SU-DHL-6 (cell line): ENCODE results near the gene HACD3.

Experiments used
- H2AFZ ChIP-seq: fragments of 200-600 bp; sonication (generic); 2 replicates; pipeline ENCODE4 v1.6.1; 2014; ENCODE audit warnings: low read depth, mild to moderate bottlenecking, moderate library complexity, mixed read lengths, antibody characterized with exemption, low read length; ENCODE audit not compliant: severe bottlenecking
- H3F3A ChIP-seq: fragments of 200-600 bp; shearing (Covaris generic); 2 replicates; pipeline ENCODE4 v1.6.0; 2016; ENCODE audit warnings: antibody characterized with exemption, mild to moderate bottlenecking; ENCODE audit not compliant: insufficient read depth
- H3K27ac ChIP-seq: fragments of 200-600 bp; sonication (generic); 2 replicates; pipeline ENCODE4 v1.5.1; 2016; ENCODE audit warnings: low read depth, mild to moderate bottlenecking, low read length, moderate library complexity, mixed read lengths
- H3K27me3 ChIP-seq: fragments of 200-600 bp; sonication (generic), shearing (Covaris generic); 2 replicates; pipeline ENCODE4 v1.6.0; 2014; ENCODE audit warnings: mild to moderate bottlenecking, low read length
- H3K36me3 ChIP-seq: fragments of 200-600 bp; sonication (generic); 2 replicates; pipeline ENCODE4 v1.6.1; 2014; ENCODE audit warnings: mild to moderate bottlenecking, low read length, mixed read lengths
- H3K4me2 ChIP-seq: fragments of 300-600, 200-600 bp; shearing (Covaris generic), sonication (generic); 2 replicates; pipeline ENCODE4 v1.6.0; 2014; ENCODE audit warnings: low read length, low read depth, mild to moderate bottlenecking; ENCODE audit not compliant: poor library complexity, severe bottlenecking
- H3K4me3 ChIP-seq: fragments of 200-600 bp; sonication (generic); 2 replicates; pipeline ENCODE4 v1.5.1; 2014; ENCODE audit warnings: antibody characterized with exemption, low read length, mild to moderate bottlenecking, mixed read lengths; ENCODE audit not compliant: insufficient read depth, poor library complexity, severe bottlenecking
- H3K79me2 ChIP-seq: fragments of 200-600 bp; sonication (generic); 2 replicates; pipeline ENCODE4 v1.6.1; 2014; ENCODE audit warnings: mild to moderate bottlenecking, low read length, moderate library complexity; ENCODE audit not compliant: insufficient read depth
- H3K9ac ChIP-seq: fragments of 200-600 bp; sonication (generic); 2 replicates; pipeline ENCODE4 v1.7.0; 2014; ENCODE audit warnings: mild to moderate bottlenecking, low read length
- H3K9me2 ChIP-seq: fragments of 200-600 bp; sonication (generic); replicated peaks from 2 replicates; pipeline ENCODE4 v1.6.1; 2014; ENCODE audit warnings: low read length; ENCODE audit not compliant: insufficient read depth
- H3K9me3 ChIP-seq: fragments of 200-600 bp; sonication (generic); 2 replicates; pipeline ENCODE4 v1.6.1; 2014; ENCODE audit warnings: low read length, mixed read lengths; ENCODE audit not compliant: insufficient read depth
- H4K20me1 ChIP-seq: fragments of 200-600 bp; sonication (generic); 2 replicates; pipeline ENCODE4 v1.6.1; 2014; ENCODE audit warnings: low read depth, mild to moderate bottlenecking, antibody characterized with exemption, low read length, moderate library complexity, mixed read lengths
- EZH2phosphoT487 ChIP-seq: fragments of 200-600 bp; sonication (generic), shearing (Covaris generic); conservative IDR thresholded peaks from 2 replicates; pipeline ENCODE4 v1.6.1; 2018; ENCODE audit warnings: mild to moderate bottlenecking, antibody characterized with exemption, low read length, moderate library complexity, mixed read lengths
- TF ChIP-seq, protein P1 (sequence below): fragments of 200-600 bp; sonication (generic); IDR thresholded peaks from one replicate; pipeline ENCODE4 v1.5.1; 2017; ENCODE audit warnings: antibody characterized with exemption, mild to moderate bottlenecking, low read length, moderate library complexity; ENCODE audit not compliant: insufficient read depth, poor library complexity, severe bottlenecking

HACD3 gene

DNA sequence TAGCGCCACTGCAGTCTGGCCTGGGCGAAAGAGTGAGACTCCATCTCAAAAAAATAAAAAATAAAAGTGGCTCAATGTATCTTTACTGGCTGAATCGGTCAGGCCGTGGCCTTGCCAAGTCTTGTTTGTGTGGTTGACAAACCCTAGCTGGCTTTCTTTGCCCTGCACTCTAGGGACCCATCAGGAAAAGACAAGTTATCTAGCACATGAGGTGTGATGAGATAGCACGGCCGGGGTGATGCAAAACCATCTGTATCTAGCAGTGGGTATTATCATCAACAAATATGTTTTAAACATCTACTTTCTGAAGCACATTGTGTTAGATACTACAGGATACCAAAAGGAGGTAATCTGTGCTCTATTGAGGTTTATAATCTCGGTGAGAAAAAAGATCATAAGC, 8.9 kb upstream of the HACD3 start:
- no peaks in the 10 kb centered on the region for H3F3A ChIP-seq
- no peaks in the 10 kb centered on the region for H3K9me3 ChIP-seq
- no peak overlapping the region for H3K4me2 ChIP-seq
- no peaks in the 10 kb centered on the region for H4K20me1 ChIP-seq
- H3K9me2 ChIP-seq, result no peaks in the 10 kb centered on the region
- no peak overlapping the region for H3K27ac ChIP-seq
- no peaks in the 10 kb centered on the region for H3K27me3 ChIP-seq
- H2AFZ ChIP-seq, result no peak overlapping the region
- TF ChIP-seq, protein P1, sequence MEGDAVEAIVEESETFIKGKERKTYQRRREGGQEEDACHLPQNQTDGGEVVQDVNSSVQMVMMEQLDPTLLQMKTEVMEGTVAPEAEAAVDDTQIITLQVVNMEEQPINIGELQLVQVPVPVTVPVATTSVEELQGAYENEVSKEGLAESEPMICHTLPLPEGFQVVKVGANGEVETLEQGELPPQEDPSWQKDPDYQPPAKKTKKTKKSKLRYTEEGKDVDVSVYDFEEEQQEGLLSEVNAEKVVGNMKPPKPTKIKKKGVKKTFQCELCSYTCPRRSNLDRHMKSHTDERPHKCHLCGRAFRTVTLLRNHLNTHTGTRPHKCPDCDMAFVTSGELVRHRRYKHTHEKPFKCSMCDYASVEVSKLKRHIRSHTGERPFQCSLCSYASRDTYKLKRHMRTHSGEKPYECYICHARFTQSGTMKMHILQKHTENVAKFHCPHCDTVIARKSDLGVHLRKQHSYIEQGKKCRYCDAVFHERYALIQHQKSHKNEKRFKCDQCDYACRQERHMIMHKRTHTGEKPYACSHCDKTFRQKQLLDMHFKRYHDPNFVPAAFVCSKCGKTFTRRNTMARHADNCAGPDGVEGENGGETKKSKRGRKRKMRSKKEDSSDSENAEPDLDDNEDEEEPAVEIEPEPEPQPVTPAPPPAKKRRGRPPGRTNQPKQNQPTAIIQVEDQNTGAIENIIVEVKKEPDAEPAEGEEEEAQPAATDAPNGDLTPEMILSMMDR, result no peak
- no peak for TF ChIP-seq EZH2phosphoT487
- no peak overlapping the region for H3K9ac ChIP-seq
- no peaks in the 10 kb centered on the region for H3K36me3 ChIP-seq
- no peak overlapping the region for H3K4me3 ChIP-seq
- H3K79me2 ChIP-seq, result peaks cover 9% of the 10 kb centered on the region

DNA sequence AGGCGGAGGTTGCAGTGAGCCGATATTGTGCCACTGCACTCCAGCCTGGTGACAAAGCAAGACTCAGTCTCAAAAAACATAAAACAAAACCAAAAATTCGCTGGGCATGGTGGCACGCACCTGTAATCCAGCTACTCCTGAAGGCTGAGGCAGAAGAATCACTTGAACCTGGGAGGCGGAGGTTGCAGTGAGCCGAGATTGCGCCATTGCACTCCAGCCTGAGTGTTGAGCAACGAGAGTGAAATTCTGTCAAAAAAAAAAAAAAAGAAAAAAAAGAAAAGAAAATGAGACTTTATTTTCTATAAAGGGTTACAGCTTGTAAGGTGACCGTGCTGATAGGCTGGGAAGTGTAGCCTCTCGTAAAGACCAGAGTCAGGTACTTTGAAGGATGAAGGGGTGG, 6.0 kb upstream of the HACD3 start:
- H3K9me3 ChIP-seq, result no peaks in the 10 kb centered on the region
- H3K27me3 ChIP-seq, result no peaks in the 10 kb centered on the region
- H3K27ac ChIP-seq, result no peak overlapping the region
- H2AFZ ChIP-seq, result no peak overlapping the region
- H3K9me2 ChIP-seq, result no peaks in the 10 kb centered on the region
- H3K36me3 ChIP-seq, result no peaks in the 10 kb centered on the region
- H3K4me2 ChIP-seq, result no peak overlapping the region
- TF ChIP-seq, protein P1, result no peak
- no peak for TF ChIP-seq EZH2phosphoT487
- H3F3A ChIP-seq, result no peaks in the 10 kb centered on the region; the same call in 1 of the 2 replicates
- H4K20me1 ChIP-seq, result no peaks in the 10 kb centered on the region
- no peak overlapping the region for H3K4me3 ChIP-seq
- H3K79me2 ChIP-seq, result no peaks in the 10 kb centered on the region
- no peak overlapping the region for H3K9ac ChIP-seq

DNA sequence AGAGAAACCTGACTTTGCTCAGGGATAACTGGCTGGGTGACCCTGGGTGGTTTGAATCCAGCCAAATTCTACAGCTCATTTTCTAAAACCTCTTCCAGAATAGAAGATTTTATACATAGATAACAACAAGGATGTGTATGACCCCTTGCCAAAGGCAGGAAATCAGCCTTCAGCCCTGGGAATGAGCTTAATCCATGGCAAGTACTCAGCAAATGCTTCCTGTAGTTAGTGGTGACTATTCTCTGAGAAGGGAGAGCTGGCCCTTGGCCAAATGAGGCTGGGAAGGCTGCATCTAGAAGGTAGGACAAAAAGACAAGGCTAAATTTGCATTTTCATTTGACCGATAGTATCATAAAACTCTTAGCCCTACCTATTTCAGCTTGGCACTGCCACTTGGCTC, 4.6 kb upstream of the HACD3 start:
- H3K9ac ChIP-seq, result no peak overlapping the region
- no peaks in the 10 kb centered on the region; the same call in 1 of the 2 replicates for H3F3A ChIP-seq
- peaks cover 3% of the 10 kb centered on the region; the same call in 1 of the 2 replicates for H3K79me2 ChIP-seq
- no peaks in the 10 kb centered on the region for H3K27me3 ChIP-seq
- H3K36me3 ChIP-seq, result no peaks in the 10 kb centered on the region
- no peak overlapping the region for H3K4me2 ChIP-seq
- H3K27ac ChIP-seq, result no peak overlapping the region
- no peak overlapping the region for H2AFZ ChIP-seq
- H4K20me1 ChIP-seq, result no peaks in the 10 kb centered on the region
- no peaks in the 10 kb centered on the region for H3K9me3 ChIP-seq
- no peaks in the 10 kb centered on the region for H3K9me2 ChIP-seq
- no peak overlapping the region for H3K4me3 ChIP-seq
- TF ChIP-seq, protein P1, result no peak
- TF ChIP-seq EZH2phosphoT487, result no peak
